ENCODE data around the gene NPY4R2.
A peak's percentile ranks its signal among the peaks of the same experiment; 100 is the strongest.
"Not testable (repeated sequence)": the region's sequence is repeated elsewhere in the genome, so short reads cannot be mapped to it uniquely, and the experiment has no call there.

The NPY4R2 gene

DNA sequence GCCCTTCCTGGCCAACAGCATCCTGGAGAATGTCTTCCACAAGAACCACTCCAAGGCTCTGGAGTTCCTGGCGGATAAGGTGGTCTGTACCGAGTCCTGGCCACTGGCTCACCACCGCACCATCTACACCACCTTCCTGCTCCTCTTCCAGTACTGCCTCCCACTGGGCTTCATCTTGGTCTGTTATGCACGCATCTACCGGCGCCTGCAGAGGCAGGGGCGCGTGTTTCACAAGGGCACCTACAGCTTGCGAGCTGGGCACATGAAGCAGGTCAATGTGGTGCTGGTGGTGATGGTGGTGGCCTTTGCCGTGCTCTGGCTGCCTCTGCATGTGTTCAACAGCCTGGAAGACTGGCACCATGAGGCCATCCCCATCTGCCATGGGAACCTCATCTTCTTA, 4.0 kb downstream of the NPY4R2 start:
- H3K4me3 ChIP-seq (ENCODE audit: low read depth, low read length); POLR2A ChIA-PET; H3K27ac ChIP-seq (ENCODE audit: extremely low read depth, low read depth, low read length); H3K36me3 ChIP-seq (ENCODE audit: control insufficient read depth in 2 of 2, insufficient read depth in 1 of 2, low read length in 2 of 2); H3K9me3 ChIP-seq (ENCODE audit: control insufficient read depth, insufficient read depth, low read depth, low read length); H3K4me1 ChIP-seq (ENCODE audit: control insufficient read depth, insufficient read depth, low read length); CTCF ChIA-PET: not testable (repeated sequence)

DNA sequence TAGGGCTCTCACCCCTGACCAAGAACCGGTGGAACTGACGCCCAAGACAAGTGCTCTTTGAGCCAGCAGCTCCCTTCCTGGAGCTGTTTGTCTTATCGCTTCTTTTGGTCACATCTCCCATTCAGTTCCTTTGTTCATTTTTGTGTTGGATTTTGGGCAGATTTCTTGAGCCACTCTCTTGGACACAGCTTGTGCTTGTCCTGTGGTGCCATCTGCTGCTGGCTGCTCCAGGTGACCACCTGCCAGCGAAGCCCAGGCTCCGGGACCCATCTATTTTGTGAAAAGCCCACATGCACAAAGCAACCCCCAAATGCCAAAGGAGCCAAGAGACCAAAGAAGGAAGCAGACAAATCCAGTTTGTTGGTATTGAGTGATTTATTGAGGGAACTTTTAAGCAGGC, 6.2 kb downstream of the NPY4R2 start:
- H3K4me1 ChIP-seq (ENCODE audit: control insufficient read depth, insufficient read depth, low read length); H3K4me3 ChIP-seq (ENCODE audit: low read depth, low read length); POLR2A ChIA-PET; H3K36me3 ChIP-seq (ENCODE audit: control insufficient read depth in 2 of 2, insufficient read depth in 1 of 2, low read length in 2 of 2); H3K27ac ChIP-seq (ENCODE audit: extremely low read depth, low read depth, low read length); H3K9me3 ChIP-seq (ENCODE audit: control insufficient read depth, insufficient read depth, low read depth, low read length); CTCF ChIA-PET: not testable (repeated sequence)

DNA sequence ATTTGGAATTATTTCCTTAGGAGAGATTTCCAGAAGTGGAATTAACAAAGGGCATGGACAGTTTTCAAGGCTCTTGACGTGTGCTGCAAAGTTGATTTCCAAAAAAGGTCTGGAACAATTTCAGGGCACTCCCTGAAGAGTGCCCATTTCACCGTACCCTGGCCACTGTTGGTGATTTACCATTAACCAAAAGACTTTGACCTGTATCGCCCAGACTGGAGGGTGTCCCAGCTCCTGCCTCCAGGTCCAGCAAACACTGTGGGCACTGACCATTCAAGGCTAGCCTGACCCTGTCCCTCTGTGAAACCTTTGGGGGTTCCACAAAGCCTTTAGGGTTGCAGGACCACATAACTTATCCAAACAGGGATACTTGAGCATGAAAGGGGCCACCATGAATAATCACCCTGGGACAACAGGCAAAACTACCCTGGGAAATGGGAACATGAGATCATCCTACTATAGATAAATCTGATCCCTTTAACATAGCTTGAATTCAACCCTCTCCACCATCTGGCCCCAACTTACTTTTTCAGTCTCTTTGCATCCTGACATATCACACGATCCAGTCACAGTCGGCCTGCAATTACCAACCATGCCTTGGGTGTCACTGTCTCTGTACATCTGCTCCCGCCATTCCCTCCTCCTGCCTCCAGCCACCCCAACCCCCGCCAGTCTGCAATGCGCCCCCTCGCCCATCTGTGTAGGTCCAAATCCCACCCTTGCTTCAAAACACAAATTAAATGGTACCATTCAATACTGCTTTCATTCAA, 8.9 kb downstream of the NPY4R2 start:
- H3K4me3 ChIP-seq (ENCODE audit: low read depth, low read length); CTCF ChIA-PET; H3K36me3 ChIP-seq (ENCODE audit: control insufficient read depth in 2 of 2, insufficient read depth in 1 of 2, low read length in 2 of 2); H3K9me3 ChIP-seq (ENCODE audit: control insufficient read depth, insufficient read depth, low read depth, low read length); POLR2A ChIA-PET; H3K27ac ChIP-seq (ENCODE audit: extremely low read depth, low read depth, low read length); H3K4me1 ChIP-seq (ENCODE audit: control insufficient read depth, insufficient read depth, low read length): not testable (repeated sequence)

DNA sequence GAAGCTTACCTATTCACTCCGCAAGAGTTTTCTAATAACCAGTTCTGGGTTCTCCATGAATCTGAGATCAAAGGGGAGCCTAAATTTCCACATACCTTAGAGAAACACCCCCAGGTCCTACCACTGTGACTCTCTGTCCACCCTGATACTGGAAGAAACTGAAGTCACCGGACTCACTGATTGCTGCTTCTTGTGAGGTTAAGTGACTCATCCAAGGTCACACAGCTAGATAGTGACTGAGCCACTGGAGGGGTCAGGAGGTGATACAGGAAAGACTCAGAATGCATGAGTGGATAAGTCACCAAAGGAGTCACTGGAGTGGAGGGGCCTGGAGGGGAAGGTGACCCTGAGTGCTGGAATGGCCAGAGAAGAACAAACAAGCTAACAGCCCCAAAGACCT, 9.8 kb downstream of the NPY4R2 start:
- H3K4me1 ChIP-seq (ENCODE audit: control insufficient read depth, insufficient read depth, low read length); H3K4me3 ChIP-seq (ENCODE audit: low read depth, low read length); POLR2A ChIA-PET; CTCF ChIA-PET; H3K36me3 ChIP-seq (ENCODE audit: control insufficient read depth in 2 of 2, insufficient read depth in 1 of 2, low read length in 2 of 2); H3K9me3 ChIP-seq (ENCODE audit: control insufficient read depth, insufficient read depth, low read depth, low read length); H3K27ac ChIP-seq (ENCODE audit: extremely low read depth, low read depth, low read length): not testable (repeated sequence)

DNA sequence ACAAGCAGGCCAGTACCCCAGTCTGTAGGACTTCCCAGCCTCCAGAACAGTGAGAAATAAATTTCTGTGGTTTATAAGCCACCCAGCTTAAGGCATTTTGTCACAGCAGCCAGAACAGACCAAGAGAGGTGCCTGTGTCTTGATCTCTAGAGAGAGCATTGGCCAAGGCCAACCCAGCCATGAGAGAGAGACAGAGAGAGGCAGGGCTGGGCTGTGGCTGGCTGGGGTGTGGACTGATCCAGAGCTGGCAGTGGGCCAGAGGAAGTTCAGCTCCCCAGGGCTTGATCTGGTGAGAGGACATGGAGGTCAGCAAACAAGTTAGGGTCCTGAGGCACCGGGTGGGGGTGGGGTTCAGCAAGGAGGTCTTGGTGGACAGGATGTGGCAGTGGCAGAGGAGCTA, 14.4 kb downstream of the NPY4R2 start:
- H3K4me1 ChIP-seq (ENCODE audit: control insufficient read depth, insufficient read depth, low read length); H3K4me3 ChIP-seq (ENCODE audit: low read depth, low read length); POLR2A ChIA-PET; H3K9me3 ChIP-seq (ENCODE audit: control insufficient read depth, insufficient read depth, low read depth, low read length); H3K27ac ChIP-seq (ENCODE audit: extremely low read depth, low read depth, low read length); CTCF ChIA-PET; H3K36me3 ChIP-seq (ENCODE audit: control insufficient read depth in 2 of 2, insufficient read depth in 1 of 2, low read length in 2 of 2): not testable (repeated sequence)

DNA sequence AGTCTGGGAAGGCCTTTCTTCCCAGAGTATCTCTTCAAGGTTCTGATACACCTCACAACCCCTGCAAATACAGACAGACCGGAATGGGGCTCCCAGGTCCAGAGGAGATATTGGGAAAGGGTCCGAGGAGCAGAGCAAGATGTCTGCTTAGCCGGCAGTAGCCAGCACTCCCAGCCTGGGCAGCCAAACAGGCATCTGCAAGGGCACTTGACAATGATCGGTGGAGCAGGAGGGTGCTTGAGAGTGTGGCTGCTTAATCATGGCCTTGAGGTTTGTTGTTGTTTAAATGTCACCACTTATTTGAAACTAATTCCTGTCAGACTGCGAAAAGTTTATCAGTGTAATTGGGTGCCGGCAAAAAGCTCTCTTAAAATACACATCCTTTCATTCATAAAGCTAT, 15.0 kb downstream of the NPY4R2 start:
- H3K27ac ChIP-seq (ENCODE audit: extremely low read depth, low read depth, low read length); H3K4me3 ChIP-seq (ENCODE audit: low read depth, low read length); H3K4me1 ChIP-seq (ENCODE audit: control insufficient read depth, insufficient read depth, low read length); POLR2A ChIA-PET; H3K9me3 ChIP-seq (ENCODE audit: control insufficient read depth, insufficient read depth, low read depth, low read length); H3K36me3 ChIP-seq (ENCODE audit: control insufficient read depth in 2 of 2, insufficient read depth in 1 of 2, low read length in 2 of 2); CTCF ChIA-PET: not testable (repeated sequence)

DNA sequence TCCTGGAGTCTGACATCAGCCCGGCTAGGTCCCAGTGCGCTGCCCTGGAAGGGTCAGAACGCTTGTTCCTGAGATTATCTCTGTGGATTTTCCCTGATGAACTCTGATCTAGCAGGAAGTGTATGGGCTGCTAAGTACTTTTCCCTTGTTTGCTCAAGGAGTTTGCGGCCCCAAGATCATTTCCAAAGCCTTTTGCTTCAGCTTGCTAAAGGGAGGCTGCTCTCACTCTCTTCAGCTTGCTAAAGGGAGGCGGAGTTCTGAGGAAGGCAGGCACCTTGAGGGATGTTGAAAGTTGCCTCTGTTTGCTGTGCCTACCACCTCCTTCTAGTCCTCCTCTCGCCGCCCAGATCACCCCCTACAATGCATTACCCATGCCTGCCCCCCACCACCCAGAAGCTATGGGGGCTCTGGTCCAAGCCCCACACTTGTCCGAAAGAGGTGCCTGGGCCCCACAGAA, 18.3 kb downstream of the NPY4R2 start:
- H3K27ac ChIP-seq (ENCODE audit: extremely low read depth, low read depth, low read length); H3K9me3 ChIP-seq (ENCODE audit: control insufficient read depth, insufficient read depth, low read depth, low read length); POLR2A ChIA-PET; H3K4me1 ChIP-seq (ENCODE audit: control insufficient read depth, insufficient read depth, low read length); H3K4me3 ChIP-seq (ENCODE audit: low read depth, low read length); H3K36me3 ChIP-seq (ENCODE audit: control insufficient read depth in 2 of 2, insufficient read depth in 1 of 2, low read length in 2 of 2); CTCF ChIA-PET: not testable (repeated sequence)

DNA sequence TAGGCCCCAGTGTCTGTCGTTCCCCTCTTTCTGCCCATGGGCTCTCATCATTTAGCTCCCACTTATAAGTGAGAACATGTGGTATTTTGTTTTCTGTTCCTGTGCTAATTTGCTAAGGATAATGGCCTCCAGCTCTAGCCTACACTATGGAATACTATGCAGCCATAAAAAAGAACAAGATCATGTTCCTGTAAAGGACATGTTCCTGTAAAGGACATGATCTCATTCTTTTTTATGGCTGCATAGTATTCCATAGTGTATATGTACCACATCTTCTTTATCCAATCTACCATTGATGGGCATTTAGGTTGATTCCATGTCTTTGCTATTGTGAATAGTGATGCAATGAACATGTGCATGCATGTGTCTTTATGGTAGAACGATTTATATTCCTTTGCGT, 19.2 kb downstream of the NPY4R2 start:
- H3K36me3 ChIP-seq (ENCODE audit: control insufficient read depth in 2 of 2, insufficient read depth in 1 of 2, low read length in 2 of 2); H3K9me3 ChIP-seq (ENCODE audit: control insufficient read depth, insufficient read depth, low read depth, low read length); H3K4me1 ChIP-seq (ENCODE audit: control insufficient read depth, insufficient read depth, low read length); CTCF ChIA-PET; H3K27ac ChIP-seq (ENCODE audit: extremely low read depth, low read depth, low read length); POLR2A ChIA-PET; H3K4me3 ChIP-seq (ENCODE audit: low read depth, low read length): not testable (repeated sequence)
- TF ChIP-seq, protein P1, sequence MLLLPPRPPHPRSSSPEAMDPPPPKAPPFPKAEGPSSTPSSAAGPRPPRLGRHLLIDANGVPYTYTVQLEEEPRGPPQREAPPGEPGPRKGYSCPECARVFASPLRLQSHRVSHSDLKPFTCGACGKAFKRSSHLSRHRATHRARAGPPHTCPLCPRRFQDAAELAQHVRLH (tag by site-specific recombination; IDR thresholded peaks at IDR 0.05): 0 out of 2 replicates have a peak, but pooled peaks have one; percentile 20
- TF ChIP-seq ZNF146 (tag by site-specific recombination; IDR thresholded peaks at IDR 0.05): peak; percentile 95

DNA sequence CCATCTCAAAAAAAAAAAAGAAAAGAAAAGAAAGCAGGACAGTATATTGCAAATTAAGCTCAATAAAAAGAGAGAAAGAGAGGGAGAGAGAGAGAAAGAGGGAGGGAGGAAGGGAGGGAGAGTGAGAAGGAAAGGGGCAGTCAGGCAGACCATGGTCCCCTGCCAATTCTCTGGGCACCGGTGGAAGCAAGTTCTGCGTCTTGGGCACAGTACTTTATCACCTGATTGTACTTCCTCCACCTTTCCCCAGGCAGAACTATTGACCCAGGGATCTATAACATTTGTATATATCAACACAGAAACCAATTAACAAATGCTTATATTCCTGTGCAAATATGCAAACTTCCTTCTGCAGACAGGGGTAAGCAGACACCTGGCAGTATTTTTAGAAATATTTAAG, 22.4 kb downstream of the NPY4R2 start:
- H3K4me1 ChIP-seq (ENCODE audit: control insufficient read depth, insufficient read depth, low read length); H3K36me3 ChIP-seq (ENCODE audit: control insufficient read depth in 2 of 2, insufficient read depth in 1 of 2, low read length in 2 of 2); H3K4me3 ChIP-seq (ENCODE audit: low read depth, low read length); CTCF ChIA-PET; H3K27ac ChIP-seq (ENCODE audit: extremely low read depth, low read depth, low read length); H3K9me3 ChIP-seq (ENCODE audit: control insufficient read depth, insufficient read depth, low read depth, low read length); POLR2A ChIA-PET: not testable (repeated sequence)

DNA sequence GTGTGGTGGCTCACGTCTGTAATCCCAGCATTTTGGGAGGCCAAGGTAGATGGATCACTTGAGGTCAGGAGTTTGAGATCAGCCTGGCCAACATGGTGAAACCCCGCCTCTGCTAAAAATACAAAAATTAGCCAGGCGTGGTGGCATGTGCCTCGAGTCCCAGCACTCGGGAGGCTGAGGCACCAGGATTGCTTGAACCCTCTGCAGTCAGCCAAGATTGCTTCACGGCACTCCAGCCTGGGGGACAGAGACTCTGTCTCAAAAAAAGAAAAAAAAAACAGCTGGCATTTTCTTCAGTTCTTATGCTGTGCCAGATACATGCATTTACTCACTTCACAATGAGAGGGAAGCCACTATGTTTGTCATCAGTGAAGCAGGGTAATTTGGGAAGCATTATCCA, 22.9 kb downstream of the NPY4R2 start:
- H3K4me3 ChIP-seq (ENCODE audit: low read depth, low read length); H3K9me3 ChIP-seq (ENCODE audit: control insufficient read depth, insufficient read depth, low read depth, low read length); H3K36me3 ChIP-seq (ENCODE audit: control insufficient read depth in 2 of 2, insufficient read depth in 1 of 2, low read length in 2 of 2); CTCF ChIA-PET; H3K27ac ChIP-seq (ENCODE audit: extremely low read depth, low read depth, low read length); H3K4me1 ChIP-seq (ENCODE audit: control insufficient read depth, insufficient read depth, low read length); POLR2A ChIA-PET: not testable (repeated sequence)

DNA sequence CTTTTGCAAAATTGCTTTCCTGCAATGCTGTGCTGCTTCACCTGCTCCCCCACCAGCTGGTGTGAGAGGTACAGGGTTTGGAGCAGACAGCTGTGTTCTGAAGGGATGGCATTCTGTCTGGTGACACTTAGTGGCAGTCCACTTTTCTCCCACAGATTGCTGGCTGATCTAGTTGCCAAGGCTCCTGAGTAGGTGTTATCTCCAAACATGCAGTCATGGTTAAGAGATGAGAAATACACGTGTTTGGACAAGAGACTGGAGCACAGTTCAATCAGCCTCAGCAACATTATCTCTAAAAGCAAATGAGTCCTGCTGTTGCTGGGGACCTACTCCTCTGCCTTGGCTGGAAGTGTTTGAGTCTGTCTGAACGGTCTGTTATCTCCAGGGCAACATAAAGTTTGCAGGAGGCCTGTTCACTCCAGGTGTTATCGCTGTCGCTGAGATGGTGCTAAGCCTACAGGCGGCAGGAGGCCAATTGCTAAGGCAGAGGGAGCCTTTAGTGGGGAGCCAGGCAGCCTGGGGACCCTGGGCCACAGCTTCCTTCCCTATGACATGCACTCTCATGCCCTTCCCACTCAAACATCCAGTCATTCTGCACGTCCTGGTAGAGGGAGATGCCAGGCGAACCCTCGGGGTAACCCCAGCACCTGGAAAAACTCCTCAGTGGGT, 24.0 kb downstream of the NPY4R2 start:
- CTCF ChIA-PET; H3K9me3 ChIP-seq (ENCODE audit: control insufficient read depth, insufficient read depth, low read depth, low read length); H3K4me1 ChIP-seq (ENCODE audit: control insufficient read depth, insufficient read depth, low read length); H3K36me3 ChIP-seq (ENCODE audit: control insufficient read depth in 2 of 2, insufficient read depth in 1 of 2, low read length in 2 of 2); H3K4me3 ChIP-seq (ENCODE audit: low read depth, low read length); H3K27ac ChIP-seq (ENCODE audit: extremely low read depth, low read depth, low read length); POLR2A ChIA-PET: not testable (repeated sequence)

Measured in HEK293 (cell line).